Osteocyte (in vitro differentiated cells): ENCODE data around the gene INPP4B. TPM values are rescaled to one million over a fixed set of nuclear protein-coding genes. Genes with fewer than 3 reads are reported as not detected.

Experiments
- DNase-seq: peaks from one replicate; pipeline ENCODE4 v3.0.0; 2021; ENCODE audit warnings: mixed read lengths; ENCODE audit not compliant: unreplicated experiment; ENCODE audit errors: extremely low spot score
- H3K27ac Mint-ChIP-seq: one replicate; pipeline ENCODE4 v1.8.0; 2021; ENCODE audit warnings: mild to moderate bottlenecking, mixed read lengths; ENCODE audit not compliant: unreplicated experiment
- H3K27me3 Mint-ChIP-seq: one replicate; pipeline ENCODE4 v1.8.0; 2021; ENCODE audit warnings: mixed read lengths; ENCODE audit not compliant: unreplicated experiment
- H3K36me3 Mint-ChIP-seq: one replicate; pipeline ENCODE4 v1.8.0; 2021; ENCODE audit warnings: mixed read lengths; ENCODE audit not compliant: unreplicated experiment
- H3K4me1 Mint-ChIP-seq: one replicate; pipeline ENCODE4 v1.8.0; 2021; ENCODE audit warnings: mixed read lengths; ENCODE audit not compliant: unreplicated experiment
- H3K4me3 Mint-ChIP-seq: one replicate; pipeline ENCODE4 v1.8.0; 2021; ENCODE audit warnings: mild to moderate bottlenecking, moderate library complexity, mixed read lengths; ENCODE audit not compliant: unreplicated experiment
- H3K9me3 Mint-ChIP-seq: one replicate; pipeline ENCODE4 v1.8.0; 2021; ENCODE audit warnings: mixed read lengths; ENCODE audit not compliant: unreplicated experiment
- total RNA-seq: library from RNA; stranded (reverse); gene quantifications from 2 replicates; pipeline ENCODE4 v1.2.1, GENCODE V29; 2021
- TF ChIP-seq, protein P1 (sequence below): fragments of 200-600 bp; sonication (generic); IDR thresholded peaks from 2 replicates; pipeline ENCODE4 v1.5.0; 2021; ENCODE audit warnings: antibody characterized with exemption, mild to moderate bottlenecking, moderate library complexity

Gene INPP4B
- total RNA-seq, 1 donor from 2014 or later, result 10.9 TPM

DNA sequence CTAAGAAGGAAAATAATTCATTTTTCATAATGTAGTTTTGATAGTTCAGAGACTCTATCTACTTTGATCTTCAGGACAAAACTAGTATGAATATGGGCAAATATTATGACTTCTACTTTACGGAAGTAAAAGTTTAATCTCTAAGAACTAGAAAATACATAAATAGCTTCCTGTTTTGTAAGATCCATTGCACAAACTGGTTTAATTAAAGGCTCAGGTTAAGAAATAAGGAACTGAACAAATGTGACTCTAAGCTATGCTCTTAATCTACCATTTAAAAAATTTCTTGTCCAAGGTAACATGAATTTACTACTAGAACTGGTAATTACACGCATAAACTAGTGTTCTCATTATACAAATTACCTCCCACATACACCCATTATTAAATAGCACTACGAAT lies 360.6 kb downstream of the INPP4B start:
- Mint-ChIP-seq H3K9me3 (peaks cover 7% of the 10 kb centered on the region), H3K4me1 (no peaks in the 10 kb centered on the region), H3K27me3 (peaks cover 4% of the 10 kb centered on the region), H3K36me3 (no peaks in the 10 kb centered on the region), H3K4me3 (no peak overlapping the region), H3K27ac (no peak overlapping the region)
- no peak for DNase-seq
- TF ChIP-seq, protein P1, sequence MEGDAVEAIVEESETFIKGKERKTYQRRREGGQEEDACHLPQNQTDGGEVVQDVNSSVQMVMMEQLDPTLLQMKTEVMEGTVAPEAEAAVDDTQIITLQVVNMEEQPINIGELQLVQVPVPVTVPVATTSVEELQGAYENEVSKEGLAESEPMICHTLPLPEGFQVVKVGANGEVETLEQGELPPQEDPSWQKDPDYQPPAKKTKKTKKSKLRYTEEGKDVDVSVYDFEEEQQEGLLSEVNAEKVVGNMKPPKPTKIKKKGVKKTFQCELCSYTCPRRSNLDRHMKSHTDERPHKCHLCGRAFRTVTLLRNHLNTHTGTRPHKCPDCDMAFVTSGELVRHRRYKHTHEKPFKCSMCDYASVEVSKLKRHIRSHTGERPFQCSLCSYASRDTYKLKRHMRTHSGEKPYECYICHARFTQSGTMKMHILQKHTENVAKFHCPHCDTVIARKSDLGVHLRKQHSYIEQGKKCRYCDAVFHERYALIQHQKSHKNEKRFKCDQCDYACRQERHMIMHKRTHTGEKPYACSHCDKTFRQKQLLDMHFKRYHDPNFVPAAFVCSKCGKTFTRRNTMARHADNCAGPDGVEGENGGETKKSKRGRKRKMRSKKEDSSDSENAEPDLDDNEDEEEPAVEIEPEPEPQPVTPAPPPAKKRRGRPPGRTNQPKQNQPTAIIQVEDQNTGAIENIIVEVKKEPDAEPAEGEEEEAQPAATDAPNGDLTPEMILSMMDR, result no peak

DNA sequence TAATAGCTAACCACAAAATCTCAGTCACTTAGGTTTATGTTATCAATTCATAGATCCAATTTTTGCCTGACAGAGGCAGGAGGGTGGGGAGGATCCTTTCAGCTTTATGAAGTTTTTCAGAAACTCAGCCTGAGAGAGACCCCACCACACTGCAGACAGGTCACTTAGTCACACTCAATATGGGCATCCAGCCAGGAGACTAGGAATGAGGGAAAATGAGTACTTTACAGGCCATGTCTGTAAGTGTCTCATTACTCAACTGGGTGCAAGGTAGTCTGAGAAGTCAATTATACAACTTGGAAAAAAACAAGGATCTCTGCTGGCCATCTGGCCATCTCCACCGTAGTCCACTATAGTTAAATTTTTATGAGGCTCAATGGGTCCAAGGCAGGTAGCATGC lies 365.9 kb downstream of the INPP4B start:
- TF ChIP-seq, protein P1, result no peak
- Mint-ChIP-seq H3K9me3 (peaks cover 4% of the 10 kb centered on the region), H3K4me3 (no peak overlapping the region), H3K4me1 (peaks cover 6% of the 10 kb centered on the region), H3K27me3 (no peaks in the 10 kb centered on the region), H3K27ac (no peak overlapping the region), H3K36me3 (no peaks in the 10 kb centered on the region)
- no peak for DNase-seq

DNA sequence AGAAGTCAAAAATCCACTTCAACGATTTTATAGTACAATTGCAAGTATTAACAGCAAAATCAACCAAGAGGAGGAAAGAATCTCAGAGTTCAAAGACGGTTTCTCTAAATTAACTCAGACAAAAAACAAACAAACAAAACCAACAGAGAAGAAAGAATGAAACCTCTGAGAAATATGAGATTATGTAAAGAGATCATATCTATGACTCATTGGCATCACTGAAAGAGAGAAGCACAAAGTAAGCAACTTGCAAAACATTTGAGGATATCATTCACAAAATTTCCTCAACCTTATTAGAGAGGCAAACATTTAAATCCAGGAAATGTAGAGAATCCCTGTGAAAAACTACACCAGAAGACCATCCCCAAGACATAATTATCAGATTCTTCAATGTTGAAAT lies 370.4 kb downstream of the INPP4B start:
- Mint-ChIP-seq H3K9me3 (peaks cover 4% of the 10 kb centered on the region), H3K36me3 (no peaks in the 10 kb centered on the region)

DNA sequence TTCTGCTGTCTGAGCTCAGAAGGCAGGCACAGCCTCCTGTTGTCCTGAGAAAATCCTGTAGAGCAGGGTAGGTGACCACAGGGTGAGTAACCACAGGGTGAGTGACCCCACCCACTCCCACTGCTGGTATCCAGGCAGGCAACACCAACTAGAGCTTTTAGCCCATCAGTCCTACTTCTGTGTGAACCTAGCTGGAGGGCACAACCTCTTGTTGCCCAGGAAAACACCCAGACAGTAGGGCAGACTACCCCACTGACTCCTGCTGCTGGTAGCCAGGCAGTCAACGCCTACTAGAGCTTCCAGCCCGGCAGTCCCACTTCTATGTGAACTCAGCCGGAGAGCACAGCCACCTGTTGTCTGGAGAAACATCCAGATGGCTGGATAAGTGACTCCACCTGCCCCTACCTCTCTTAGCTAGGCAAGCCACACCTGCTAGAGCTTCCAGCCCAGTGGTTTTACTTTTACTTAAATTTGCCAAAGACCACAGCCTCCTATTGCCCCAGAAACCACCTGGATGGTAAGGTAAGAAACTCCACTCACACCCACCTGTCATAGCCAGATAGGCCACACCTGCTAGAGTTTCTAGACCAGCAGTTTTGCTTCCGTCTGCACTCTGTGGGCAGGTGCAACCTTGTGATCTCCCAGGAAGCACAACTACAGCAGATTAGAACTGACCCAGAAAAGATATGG lies 371.6 kb downstream of the INPP4B start:
- H3K4me3 Mint-ChIP-seq, result no peak overlapping the region
- no peak overlapping the region for H3K27ac Mint-ChIP-seq
- no peaks in the 10 kb centered on the region for H3K27me3 Mint-ChIP-seq
- peaks cover 4% of the 10 kb centered on the region for H3K9me3 Mint-ChIP-seq
- TF ChIP-seq, protein P1, result no peak
- DNase-seq, result no peak
- H3K36me3 Mint-ChIP-seq, result no peaks in the 10 kb centered on the region
- peaks cover 8% of the 10 kb centered on the region for H3K4me1 Mint-ChIP-seq

More for the DNA sequence above, 370.4 kb downstream of the INPP4B start:
- no peak for DNase-seq
- TF ChIP-seq, protein P1, result no peak
- H3K4me3 Mint-ChIP-seq, result no peak overlapping the region
- no peak overlapping the region for H3K27ac Mint-ChIP-seq
- peaks cover 8% of the 10 kb centered on the region for H3K4me1 Mint-ChIP-seq
- H3K27me3 Mint-ChIP-seq, result no peaks in the 10 kb centered on the region

DNA sequence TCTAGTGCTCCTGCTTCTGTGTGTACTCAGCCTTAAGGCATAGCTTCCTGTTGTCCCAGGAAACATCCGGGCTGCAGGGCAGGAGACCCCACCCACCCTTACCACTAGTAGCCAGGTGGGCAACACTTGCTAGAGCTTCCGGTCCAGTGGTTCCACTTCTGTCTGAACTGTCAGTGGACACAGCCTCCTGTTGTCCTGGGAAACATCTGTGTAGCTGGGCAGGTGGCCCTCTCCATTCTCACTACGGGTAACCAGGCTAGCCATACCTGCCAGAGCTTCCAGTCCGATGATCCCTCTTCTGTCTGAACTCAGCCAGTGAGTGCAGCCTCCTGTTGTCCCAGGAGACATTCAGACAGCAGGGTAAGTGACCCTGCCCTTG lies 372.2 kb downstream of the INPP4B start:
- no peak for DNase-seq
- Mint-ChIP-seq H3K4me1 (peaks cover 8% of the 10 kb centered on the region), H3K36me3 (no peaks in the 10 kb centered on the region), H3K9me3 (peaks cover 4% of the 10 kb centered on the region), H3K4me3 (no peak overlapping the region), H3K27me3 (no peaks in the 10 kb centered on the region), H3K27ac (no peak overlapping the region)
- TF ChIP-seq, protein P1, result no peak
